ENCODE data around the gene GAL3ST2.

GAL3ST2 gene

DNA sequence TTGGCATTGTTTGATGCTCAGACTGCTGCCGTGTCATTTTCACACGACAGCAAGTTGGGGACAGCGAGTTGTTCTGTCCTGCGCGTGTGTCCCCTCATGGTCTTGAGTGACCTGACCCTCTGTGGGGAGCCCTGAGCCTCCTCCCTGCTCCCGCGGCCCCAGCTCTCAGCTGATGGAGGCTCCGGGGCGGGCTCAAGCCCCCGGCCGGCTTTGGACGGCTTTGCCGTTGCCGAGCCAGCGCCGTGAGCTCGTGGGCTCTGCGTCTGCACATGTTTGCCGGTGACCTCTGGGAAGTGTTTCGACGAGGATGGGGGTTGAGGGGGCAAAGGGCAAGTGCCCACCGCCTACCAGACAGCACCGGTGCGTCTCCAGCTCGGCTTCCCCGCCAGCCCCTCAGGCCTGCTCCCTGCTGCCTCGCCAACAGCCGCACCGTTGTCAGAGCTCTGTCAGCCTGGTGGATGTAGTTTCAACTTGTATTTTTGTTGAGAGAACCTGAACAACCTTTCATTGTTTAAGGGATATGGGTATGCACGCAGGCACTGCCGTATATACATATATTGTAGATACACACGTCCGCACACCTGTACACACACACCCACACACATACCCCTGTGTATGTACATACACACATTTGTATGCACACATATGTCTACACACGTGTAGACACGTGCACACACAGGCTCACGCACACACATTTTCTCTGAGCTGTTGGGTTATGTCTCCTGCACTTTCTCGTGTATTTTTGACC is 68.4 kb downstream of the GAL3ST2 start:
- H3K27ac Mint-ChIP-seq = peak overlapping the region; percentile 65
- peak overlapping the region; percentile 53 to 78 for H3K4me3 Mint-ChIP-seq
- peaks cover 28 to 42% of the 10 kb centered on the region in 2 donors for H3K4me1 Mint-ChIP-seq
- DNase-seq = no peak
- peaks cover 12 to 24% of the 10 kb centered on the region in 2 donors for H3K27me3 Mint-ChIP-seq
- no peak for ATAC-seq (replicated peaks)
- H3K9me3 Mint-ChIP-seq = peaks cover 0 to 1% of the 10 kb centered on the region in 2 donors
- peaks cover 5 to 6% of the 10 kb centered on the region in 2 donors for H3K36me3 Mint-ChIP-seq

DNA sequence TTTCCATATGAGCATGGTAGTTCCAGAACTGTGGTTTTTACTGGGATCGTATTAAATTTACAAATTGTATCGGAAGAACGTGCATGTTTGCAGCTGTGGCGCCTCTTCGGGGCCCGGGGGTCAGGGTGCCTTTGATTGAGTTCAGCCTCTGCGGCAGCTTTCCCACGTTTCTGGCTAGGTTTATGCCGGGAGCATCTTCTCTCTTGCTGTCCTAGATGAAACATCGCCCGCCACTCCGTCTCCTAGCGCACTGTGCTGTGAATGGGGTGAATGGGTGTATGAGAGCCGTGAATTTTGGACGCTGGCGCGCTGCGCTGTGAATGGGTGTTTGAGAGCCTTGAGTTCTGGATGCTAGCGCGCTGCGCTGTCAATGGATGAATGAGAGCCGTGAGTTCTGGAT is 69.8 kb downstream of the GAL3ST2 start:
- H3K27ac Mint-ChIP-seq = no peak overlapping the region
- H3K9me3 Mint-ChIP-seq = peaks cover 0 to 1% of the 10 kb centered on the region in 2 donors
- ATAC-seq (replicated peaks) (no peak), DNase-seq (no peak)
- H3K4me3 Mint-ChIP-seq = no peak overlapping the region
- peaks cover 28 to 42% of the 10 kb centered on the region in 2 donors for H3K4me1 Mint-ChIP-seq
- peaks cover 5 to 8% of the 10 kb centered on the region in 2 donors for H3K36me3 Mint-ChIP-seq
- peaks cover 12 to 24% of the 10 kb centered on the region in 2 donors for H3K27me3 Mint-ChIP-seq

DNA sequence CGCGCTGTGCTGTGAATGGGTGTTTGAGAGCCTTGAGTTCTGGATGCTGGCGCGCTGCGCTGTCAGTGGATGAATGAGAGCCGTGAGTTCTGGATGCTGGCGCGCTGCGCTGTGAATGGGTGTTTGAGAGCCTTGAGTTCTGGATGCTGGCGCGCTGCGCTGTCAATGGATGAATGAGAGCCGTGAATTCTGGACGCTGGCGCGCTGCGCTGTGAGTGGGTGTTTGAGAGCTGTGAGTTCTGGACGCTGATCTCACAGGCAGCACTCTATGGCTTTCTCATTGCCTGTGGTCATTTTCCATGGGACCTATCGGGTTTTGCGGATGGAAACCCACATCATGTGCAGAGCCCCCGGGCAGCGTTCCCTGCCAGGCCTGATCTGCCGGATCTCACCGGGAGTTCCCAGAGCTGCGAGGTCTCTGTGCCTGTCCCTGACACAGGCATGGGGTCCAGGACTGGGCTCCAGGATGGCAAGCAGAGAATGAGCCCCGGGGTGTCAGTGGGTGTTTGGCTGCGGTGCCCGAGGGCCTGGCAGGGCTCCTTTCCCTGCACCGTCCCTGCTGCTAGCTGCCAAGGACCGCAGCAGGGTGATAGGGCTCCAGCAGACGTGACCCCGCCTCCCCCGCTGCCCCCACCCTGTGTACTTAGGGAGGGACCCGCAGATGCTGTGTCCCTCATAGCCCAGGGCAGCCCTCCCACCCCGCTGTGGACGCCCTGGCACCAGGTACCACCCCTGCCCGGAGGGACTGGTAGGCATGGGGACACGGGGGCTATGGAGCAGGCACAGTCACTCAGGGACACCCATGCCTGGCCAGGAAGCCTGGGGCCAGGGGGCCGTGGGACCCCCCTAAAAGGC is 72.4 kb downstream of the GAL3ST2 start:
- Mint-ChIP-seq H3K27ac (no peak overlapping the region), H3K4me3 (no peak overlapping the region), H3K4me1 (peaks cover 18 to 27% of the 10 kb centered on the region in 2 donors), H3K36me3 (peaks cover 9 to 13% of the 10 kb centered on the region in 2 donors), H3K9me3 (no peaks in the 10 kb centered on the region), H3K27me3 (peaks cover 8 to 37% of the 10 kb centered on the region in 2 donors)
- DNase-seq (no peak), ATAC-seq (replicated peaks) (no peak)

DNA sequence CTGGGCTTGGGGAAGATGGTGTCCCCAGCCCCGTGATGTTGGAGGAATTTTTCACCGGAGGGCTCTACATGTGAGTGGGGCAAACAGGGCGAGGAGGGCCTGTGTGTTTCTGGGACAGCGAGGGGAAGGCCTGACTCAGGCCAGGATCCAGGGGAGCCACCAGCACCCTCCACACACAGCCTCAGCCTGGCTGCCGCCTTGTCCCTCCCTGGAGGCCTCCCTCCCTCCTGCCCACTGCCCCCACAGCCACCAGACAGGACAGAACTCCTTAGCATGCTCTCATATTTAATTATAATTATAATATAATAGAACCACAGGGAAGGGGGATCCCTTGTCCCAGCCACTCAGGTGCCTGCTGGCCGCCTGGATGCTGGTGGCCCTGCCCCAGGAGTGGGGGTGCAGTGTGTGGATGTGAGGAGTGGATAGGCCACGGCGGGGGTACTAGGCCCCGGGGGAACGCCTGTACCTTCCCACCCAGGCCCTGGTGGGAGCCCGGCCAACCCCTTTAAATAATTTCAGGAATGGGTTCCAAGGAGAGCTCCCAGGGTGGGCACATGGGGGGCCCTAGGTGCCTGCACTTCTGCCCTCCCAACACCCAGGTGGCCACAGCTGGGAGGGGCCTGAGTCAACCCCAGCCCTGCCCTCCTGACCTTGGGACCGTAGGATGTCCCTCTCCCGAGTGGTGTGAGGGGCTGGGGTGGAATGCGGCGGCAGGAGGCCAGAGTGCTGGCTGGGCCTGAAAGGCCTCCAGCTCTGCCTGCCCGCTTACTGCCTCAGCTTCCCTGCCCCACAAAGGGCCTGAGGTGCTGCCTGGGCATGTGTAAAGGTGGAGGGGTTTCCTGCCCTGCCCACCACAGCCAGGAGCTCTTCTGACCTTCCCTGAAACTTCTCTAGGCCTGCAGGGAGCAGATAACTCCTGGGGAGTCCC is 73.3 kb downstream of the GAL3ST2 start:
- Mint-ChIP-seq H3K27ac (no peak overlapping the region), H3K36me3 (peaks cover 9 to 13% of the 10 kb centered on the region in 2 donors), H3K4me1 (peaks cover 16 to 18% of the 10 kb centered on the region in 2 donors), H3K9me3 (no peaks in the 10 kb centered on the region), H3K27me3 (peaks cover 8 to 37% of the 10 kb centered on the region in 2 donors), H3K4me3 (no peak overlapping the region)
- DNase-seq (no peak), ATAC-seq (replicated peaks) (no peak)

DNA sequence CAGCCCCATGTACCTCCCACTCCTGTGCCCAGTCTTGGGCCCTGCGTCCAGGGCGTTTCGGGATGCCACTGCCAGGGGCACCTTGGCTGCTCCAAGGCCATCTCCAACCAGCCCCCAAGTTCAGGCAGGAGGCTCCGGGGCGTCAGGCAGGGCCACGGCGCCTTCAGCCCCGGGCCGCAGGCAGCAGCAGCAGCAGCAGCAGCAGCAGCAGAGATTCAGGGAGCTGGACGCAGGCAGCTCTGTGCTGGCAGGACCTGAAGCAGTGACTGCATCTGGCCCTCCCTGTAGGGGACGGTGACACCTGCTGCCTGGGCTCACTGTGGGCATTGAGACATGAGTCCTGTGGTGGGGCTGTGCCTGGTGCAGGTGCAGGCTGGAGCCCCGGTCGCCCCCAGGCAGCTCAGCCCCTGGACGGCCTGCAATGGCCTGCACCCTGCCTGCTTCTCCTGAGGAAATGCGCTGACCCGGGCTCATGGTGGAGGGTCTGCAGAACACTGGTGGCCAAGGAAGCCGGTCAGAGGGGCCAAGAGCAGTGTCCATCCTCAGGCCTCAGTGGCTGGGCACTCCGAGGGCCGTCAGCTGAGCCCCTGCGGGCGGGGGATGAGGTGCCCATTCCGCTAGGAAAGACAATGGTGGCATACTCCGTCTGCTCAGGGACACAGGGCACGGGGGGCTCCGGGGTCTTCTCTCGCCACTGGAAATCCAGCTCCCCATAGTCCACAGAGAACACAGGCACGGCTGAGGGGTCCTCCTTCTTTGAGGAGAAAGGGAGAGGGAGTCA is 74.1 kb downstream of the GAL3ST2 start:
- no peak overlapping the region for H3K27ac Mint-ChIP-seq
- ATAC-seq (replicated peaks) = no peak

DNA sequence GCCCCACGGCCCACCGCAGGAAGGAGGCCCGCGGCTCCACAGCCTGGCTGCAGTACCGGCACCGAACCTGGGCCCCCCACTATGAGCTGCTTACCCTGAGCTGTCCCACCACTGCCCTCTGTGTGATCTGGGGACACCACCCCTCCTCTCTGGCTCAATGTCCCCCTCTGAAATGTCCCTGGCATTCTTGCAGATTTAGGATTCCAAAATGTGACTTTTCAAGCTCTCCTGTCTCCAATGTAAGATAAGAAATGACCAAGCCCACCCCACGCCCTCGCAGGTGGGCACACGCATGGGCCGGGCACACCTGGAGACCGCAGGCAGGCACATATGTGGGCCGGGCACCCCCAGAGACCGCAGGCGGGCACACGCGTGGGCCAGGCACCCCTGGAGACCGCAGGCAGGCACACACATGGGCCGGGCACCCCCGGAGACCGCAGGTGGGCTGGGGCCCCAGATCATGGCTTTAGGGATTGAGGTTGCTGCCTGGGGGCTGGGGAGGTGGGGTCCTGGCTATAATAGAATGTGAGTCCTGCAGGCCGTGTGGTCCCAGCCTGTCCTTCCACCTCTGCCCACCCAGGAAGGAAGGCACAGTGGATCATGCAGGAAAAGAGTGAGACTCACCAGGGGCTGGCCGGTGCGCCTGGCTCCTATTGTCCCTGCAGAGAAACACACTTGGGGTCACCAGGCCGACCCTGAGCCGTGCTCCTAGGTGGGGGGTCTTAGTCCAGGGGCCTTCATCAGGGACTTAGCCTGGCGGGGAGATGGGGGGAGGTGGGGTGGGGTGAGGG is 74.9 kb downstream of the GAL3ST2 start:
- H3K36me3 Mint-ChIP-seq = peaks cover 9 to 14% of the 10 kb centered on the region in 2 donors
- no peaks in the 10 kb centered on the region for H3K9me3 Mint-ChIP-seq
- H3K4me1 Mint-ChIP-seq = peaks cover 2 to 3% of the 10 kb centered on the region in 2 donors
- DNase-seq = no peak
- no peak overlapping the region for H3K27ac Mint-ChIP-seq
- no peak overlapping the region for H3K4me3 Mint-ChIP-seq
- no peak for ATAC-seq (replicated peaks)
- peaks cover 2 to 37% of the 10 kb centered on the region in 2 donors for H3K27me3 Mint-ChIP-seq

More for the DNA sequence above, 74.1 kb downstream of the GAL3ST2 start:
- H3K36me3 Mint-ChIP-seq = peaks cover 9 to 14% of the 10 kb centered on the region in 2 donors
- no peak overlapping the region for H3K4me3 Mint-ChIP-seq
- peaks cover 8 to 10% of the 10 kb centered on the region in 2 donors for H3K4me1 Mint-ChIP-seq
- no peak for DNase-seq
- peaks cover 8 to 41% of the 10 kb centered on the region in 2 donors for H3K27me3 Mint-ChIP-seq
- H3K9me3 Mint-ChIP-seq = no peaks in the 10 kb centered on the region

DNA sequence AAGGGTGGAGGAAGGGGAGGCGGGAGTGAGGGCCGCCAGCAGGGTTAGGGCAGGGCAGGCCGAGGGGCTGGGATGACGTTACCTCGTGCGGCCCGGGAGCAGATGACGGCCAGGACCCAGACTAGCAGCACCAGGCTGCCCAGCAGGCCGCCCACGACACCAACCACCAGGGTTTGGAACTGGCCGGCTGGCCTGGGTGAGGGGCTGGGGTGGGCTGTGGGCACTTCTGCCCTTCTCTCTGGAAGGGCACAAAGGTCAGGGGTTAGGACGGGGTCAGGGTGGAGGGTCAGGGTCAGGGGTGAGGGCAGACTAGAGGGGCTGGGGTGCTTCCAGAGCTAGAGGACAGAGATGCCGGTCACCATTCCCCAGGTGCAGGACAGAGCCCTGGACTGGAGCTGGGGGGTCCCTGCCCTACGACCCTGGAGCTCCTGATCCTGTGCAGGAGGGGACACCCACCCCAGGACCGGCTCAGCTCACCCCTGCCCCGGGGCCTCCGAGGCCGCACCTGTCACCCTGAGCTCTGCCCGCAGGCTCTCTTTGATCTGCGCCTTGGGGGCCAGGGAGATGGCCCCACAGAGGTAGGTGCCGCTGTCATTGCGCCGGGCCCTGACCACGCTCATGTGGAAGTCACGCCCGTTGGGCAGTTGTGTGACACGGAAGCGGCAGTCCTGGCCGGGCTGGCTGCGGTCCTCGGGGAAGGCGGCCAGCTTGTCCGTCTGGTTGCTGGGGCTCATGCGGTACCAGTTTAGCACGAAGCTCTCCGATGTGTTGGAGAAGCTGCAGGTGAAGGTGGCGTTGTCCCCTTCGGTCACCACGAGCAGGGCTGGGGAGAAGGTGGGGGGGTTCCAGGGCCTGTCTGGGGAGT is 75.7 kb downstream of the GAL3ST2 start:
- no peak for ATAC-seq (replicated peaks)
- Mint-ChIP-seq H3K9me3 (no peaks in the 10 kb centered on the region), H3K4me1 (peaks cover under 1 to 1% of the 10 kb centered on the region in 2 donors), H3K27me3 (peaks cover 0 to 38% of the 10 kb centered on the region in 2 donors), H3K4me3 (no peak overlapping the region), H3K27ac (peak overlapping the region; percentile 5), H3K36me3 (peaks cover 7 to 16% of the 10 kb centered on the region in 2 donors)
- no peak for DNase-seq

DNA sequence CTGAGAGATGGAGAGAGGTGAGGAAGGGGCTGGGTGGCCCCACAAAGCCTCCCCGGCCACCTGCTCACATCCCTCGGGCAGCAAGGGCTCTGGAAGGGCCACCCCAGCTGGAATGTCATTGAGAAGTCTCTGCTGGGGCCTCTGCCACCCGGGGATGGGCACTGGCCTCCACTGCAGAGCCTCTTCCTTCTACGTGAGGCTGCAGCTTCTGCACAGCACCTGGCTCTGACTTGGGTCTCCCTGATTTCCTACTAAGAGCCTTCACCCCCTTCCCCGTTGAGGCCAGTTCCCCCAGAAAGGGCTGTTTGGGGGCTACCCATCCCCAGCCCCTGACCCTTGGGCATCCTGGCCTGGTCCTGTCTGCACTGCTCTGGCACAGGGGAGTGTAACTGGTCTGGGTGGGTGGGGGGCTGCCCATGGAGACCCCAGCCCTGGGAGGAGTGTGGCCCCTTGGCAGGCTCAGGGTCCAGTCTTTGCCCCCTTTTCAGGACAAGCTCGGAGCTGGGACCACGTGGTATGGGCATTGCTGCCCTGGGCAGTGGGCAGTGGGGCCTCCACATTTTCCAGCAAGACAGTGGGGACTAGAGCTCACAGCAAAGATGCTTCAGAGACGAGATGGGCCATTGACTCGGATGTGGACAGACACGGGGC is 76.5 kb downstream of the GAL3ST2 start:
- Mint-ChIP-seq H3K4me3 (no peak overlapping the region), H3K36me3 (peaks cover 7 to 16% of the 10 kb centered on the region in 2 donors), H3K27me3 (peaks cover 0 to 38% of the 10 kb centered on the region in 2 donors), H3K9me3 (no peaks in the 10 kb centered on the region), H3K4me1 (peaks cover 1 to 8% of the 10 kb centered on the region in 2 donors), H3K27ac (no peak overlapping the region)
- DNase-seq (no peak), ATAC-seq (replicated peaks) (no peak)
